Mucosa of descending colon (tissue), 3 donors: ENCODE measurements around the gene CPSF3. TPM values are rescaled to one million over a fixed set of nuclear protein-coding genes. Genes with fewer than 3 reads are reported as not detected.

ENCODE experiments used
- ATAC-seq: fragments of 200-7000 bp; cut with Tn5 transposase; one replicate; pipeline ENCODE4 v1.9.1; 2020; ENCODE audit warnings: mild to moderate bottlenecking, moderate library complexity
- DNase-seq, 3 donors: peaks; one replicate each; pipeline ENCODE4 v3.0.0-alpha.2; 2020
- H3K36me3 ChIP-seq: fragments of 200-600 bp; one replicate; pipeline ENCODE4 v1.8.0; 2021; ENCODE audit warnings: low read depth, mild to moderate bottlenecking
- H3K4me1 ChIP-seq: fragments of 200-600 bp; one replicate; pipeline ENCODE4 v1.8.0; 2021; ENCODE audit warnings: low read depth, mild to moderate bottlenecking
- H3K4me3 ChIP-seq: fragments of 200-600 bp; one replicate; pipeline ENCODE4 v1.8.0; 2021; ENCODE audit warnings: mild to moderate bottlenecking
- H3K9me3 ChIP-seq: fragments of 200-600 bp; one replicate; pipeline ENCODE4 v1.8.0; 2021; ENCODE audit warnings: mild to moderate bottlenecking
- CTCF ChIP-seq: fragments of 200-600 bp; IDR thresholded peaks from one replicate; pipeline ENCODE4 v1.8.0; 2022; ENCODE audit warnings: antibody characterized with exemption, mild to moderate bottlenecking
- intact Hi-C, 2 donors: fragments of 100-400 bp; cut with DNase I in 1 of 2; cut with micrococcal nuclease in 1 of 2; formaldehyde crosslinking; loops; one replicate each; pipeline versions ENCODE4 v1.11.0 to v1.11.1; 2022; cut with DNase I, micrococcal nuclease
- total RNA-seq, 3 donors: library from RNA; stranded (reverse); fragmentation: NEBNext Ultra II Directional in 2 of 3; extraction: Animal tissue kit (Norgen Biotek cat#: 25700) in 2 of 3; gene quantifications; one replicate each; pipeline versions ENCODE4 v1.2.1 to v1.2.4, GENCODE V29; 2021 to 2023
- donor health status: DM: no; HTN: no; CAD: no; lungs with moderate emphysema.
- donor health status: DM: no; HTN: no; CAD: no.
- donor health status: DM: no; HTN: yes; CAD: no.

Gene CPSF3
- total RNA-seq, 3 donors from 2014 or later: 20.0 to 26.2 (median 20.9) TPM

GRCh38 chr2:9398881-9399780 is 24.3 kb upstream of the CPSF3 start:
- H3K4me1 ChIP-seq: no peaks in the 10 kb centered on the region
- no peak for TF ChIP-seq CTCF
- intact Hi-C loops: no loop called here
- DNase-seq: no peak
- H3K36me3 ChIP-seq: no peaks in the 10 kb centered on the region
- no peaks in the 10 kb centered on the region for H3K9me3 ChIP-seq
- ATAC-seq: peak; percentile 8
- no peak overlapping the region for H3K4me3 ChIP-seq

GRCh38 chr2:9400268-9401058 is 23.0 kb upstream of the CPSF3 start:
- DNase-seq (no peak), ATAC-seq (no peak)
- intact Hi-C loops: no loop called here
- Histone ChIP-seq H3K9me3 (no peaks in the 10 kb centered on the region), H3K36me3 (no peaks in the 10 kb centered on the region), H3K4me3 (no peak overlapping the region), H3K4me1 (no peaks in the 10 kb centered on the region)
- no peak for TF ChIP-seq CTCF

- Histone ChIP-seq H3K4me3 (no peak overlapping the region), H3K4me1 (no peaks in the 10 kb centered on the region), H3K9me3 (no peaks in the 10 kb centered on the region), H3K36me3 (no peaks in the 10 kb centered on the region)
- peak; percentile 7 for ATAC-seq
- intact Hi-C loops: no loop called here
- TF ChIP-seq CTCF: no peak
- DNase-seq: no peak
Measured at GRCh38 chr2:9401059-9401547, 22.4 kb upstream of the CPSF3 start.

- Histone ChIP-seq H3K9me3 (no peaks in the 10 kb centered on the region), H3K4me3 (no peak overlapping the region), H3K36me3 (no peaks in the 10 kb centered on the region), H3K4me1 (no peaks in the 10 kb centered on the region)
- TF ChIP-seq CTCF: no peak
- DNase-seq: no peak
- intact Hi-C loops: no loop called here
- no peak for ATAC-seq
Measured at GRCh38 chr2:9401646-9402371, 21.6 kb upstream of the CPSF3 start.

- ATAC-seq (peak; percentile 53), DNase-seq (no peak)
- intact Hi-C loops: no loop called here
- Histone ChIP-seq H3K36me3 (no peaks in the 10 kb centered on the region), H3K4me3 (no peak overlapping the region), H3K9me3 (no peaks in the 10 kb centered on the region), H3K4me1 (no peaks in the 10 kb centered on the region)
- no peak for TF ChIP-seq CTCF
Measured at GRCh38 chr2:9403924-9404323, 19.5 kb upstream of the CPSF3 start.
